ENCODE data around the gene HOXD9.

DNA sequence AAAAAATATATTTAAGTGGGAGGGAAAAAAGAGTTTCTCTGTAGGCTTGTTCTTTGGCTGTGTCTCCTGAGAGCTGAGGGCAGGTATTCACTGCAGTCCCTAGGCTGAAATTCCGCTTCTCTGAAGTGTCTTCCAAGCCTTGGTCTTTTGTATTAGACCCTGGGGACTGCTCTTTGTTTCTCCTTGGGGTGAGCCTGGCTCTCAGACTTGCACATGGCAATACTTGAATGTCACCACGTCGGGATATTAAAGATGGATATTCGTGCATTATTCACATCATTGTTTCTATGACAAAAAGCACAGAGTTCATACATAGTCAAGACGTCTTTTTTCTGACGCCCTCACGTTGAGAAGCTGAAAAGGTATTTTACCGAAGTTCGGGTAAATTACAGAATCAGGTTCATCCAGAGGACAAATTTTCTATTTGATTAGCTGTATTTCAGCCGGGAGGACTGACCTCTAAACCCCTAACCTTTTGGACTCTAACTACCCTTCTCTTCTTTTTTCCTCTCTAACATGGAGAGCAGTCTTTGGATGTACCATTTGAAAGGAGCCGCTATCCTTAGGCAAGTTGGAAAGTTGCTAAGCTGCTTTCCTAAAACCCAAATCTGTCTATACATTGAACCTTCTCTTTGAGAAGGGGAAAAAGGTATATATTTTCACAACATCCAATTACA is 32.2 kb downstream of the HOXD9 start:
- no peak for TF ChIP-seq POLR2AphosphoS5 (IDR thresholded peaks at IDR 0.05; ENCODE audit: low read depth, low read length)
- TF ChIP-seq POLR2A (IDR thresholded peaks at IDR 0.05; ENCODE audit: low read depth, low read length): no peak
- TF ChIP-seq TAF1 (IDR thresholded peaks at IDR 0.05; ENCODE audit: low read depth, low read length): no peak
- no peak for TF ChIP-seq SPI1 (IDR thresholded peaks at IDR 0.05; ENCODE audit: low read depth, low read length)
- no peak for TF ChIP-seq POU2F2 (IDR thresholded peaks at IDR 0.05; ENCODE audit: low read depth, low read length)
